Measurements from ENCODE around the gene PRKG1. TPM values are rescaled to one million over a fixed set of nuclear protein-coding genes. Genes with fewer than 3 reads are reported as not detected.

PRKG1 gene
- total and polyA plus RNA-seq, 2 of the 4 experiments (the other 2 are of a cell fraction), result 3.5 to 18.3 TPM

- H3K4me3 ChIP-seq (ENCODE audit: insufficient read depth, low read depth, low read length), result no peak overlapping the region
- no peak for TF ChIP-seq MAZ (IDR thresholded peaks at IDR 0.05; ENCODE audit: borderline replicate concordance, low read depth, low read length)
- TF ChIP-seq CHD1 (IDR thresholded peaks at IDR 0.05; ENCODE audit: low read depth, low read length), result no peak
- TF ChIP-seq NFE2L2 (IDR thresholded peaks at IDR 0.05; ENCODE audit: low read depth, low read length), result no peak
- TF ChIP-seq USF2 (IDR thresholded peaks at IDR 0.05; ENCODE audit: low read depth, low read length), result no peak
- no peak for TF ChIP-seq RFX5 (IDR thresholded peaks at IDR 0.05; ENCODE audit: low read depth, low read length)
- no peak for TF ChIP-seq MXI1 (IDR thresholded peaks at IDR 0.05; ENCODE audit: borderline replicate concordance, low read depth, low read length)
- no peak for TF ChIP-seq SMC3 (IDR thresholded peaks at IDR 0.05; ENCODE audit: low read depth, low read length)
- TF ChIP-seq POLR2A (IDR thresholded peaks at IDR 0.05; ENCODE audit: low read depth, low read length), result no peak
- TF ChIP-seq CTCF (conservative IDR thresholded peaks at IDR 0.05; ENCODE audit: low read depth, low read length), result no peak
- no peak for TF ChIP-seq ELK1 (IDR thresholded peaks at IDR 0.05; ENCODE audit: borderline replicate concordance, low read depth, low read length)
- TF ChIP-seq FOS (IDR thresholded peaks at IDR 0.05; ENCODE audit: low read depth, low read length), result no peak
- no peak for TF ChIP-seq BHLHE40 (IDR thresholded peaks at IDR 0.05; ENCODE audit: low read depth, low read length)
- ATAC-seq (ENCODE audit: low read depth) (no peak), DNase-seq (peak; percentile 10)
- POLR2A ChIA-PET (ENCODE audit: unreplicated experiment), result no interaction called here
- H4K20me1 ChIP-seq (ENCODE audit: insufficient read depth, low read length), result peaks cover 3% of the 10 kb centered on the region; the same call in 1 of the 2 replicates
- H2BK20ac ChIP-seq (ENCODE audit: low read depth, low read length), result no peak overlapping the region
- intact Hi-C loops (cut with micrococcal nuclease) (loop anchor here (5.0 kb wide), 1 partner anchor 318 kb away; no protein-coding TSS in a partner anchor), dilution Hi-C loops (cut with HindIII; ENCODE audit: low sequenced_read_pairs, unreplicated experiment) (no loop called here), in situ Hi-C loops (cut with MboI; ENCODE audit: low sequenced_read_pairs) (no loop called here)
- no peak overlapping the region for H3K23ac ChIP-seq (ENCODE audit: low read depth, low read length)
- no peaks in the 10 kb centered on the region for H3K27me3 ChIP-seq (ENCODE audit: control insufficient read depth, insufficient read depth, low read length)
- no peak overlapping the region for H2BK15ac ChIP-seq (ENCODE audit: low read depth, low read length)
- no peak overlapping the region for H2BK120ac ChIP-seq (ENCODE audit: low read depth, low read length)
- H3K4ac ChIP-seq (ENCODE audit: low read depth, low read length), result no peak overlapping the region
- H3K14ac ChIP-seq (replicated peaks; ENCODE audit: low read depth, low read length), result no peak overlapping the region
- BruUV-seq (replicated peaks), result no TSS peak
- CTCF ChIA-PET, result no interaction called here
- no CpG with 5 or more reads among the region's 3 CpGs for WGBS, 2 experiments (ENCODE audit: extremely low coverage in 2 of 2, insufficient read length in 1 of 2)
- H3K56ac ChIP-seq (ENCODE audit: extremely low read depth, insufficient read depth, low read length), result no peak overlapping the region
- no peaks in the 10 kb centered on the region for H3K36me3 ChIP-seq (ENCODE audit: control insufficient read depth, insufficient read depth, low read length)
- H2AK9ac ChIP-seq (replicated peaks; ENCODE audit: low read depth, low read length, poor library complexity), result no peak overlapping the region
- no peak overlapping the region for H2AK5ac ChIP-seq (ENCODE audit: low read depth, low read length)
- no peak overlapping the region for H2BK5ac ChIP-seq (ENCODE audit: low read depth, low read length, poor library complexity, severe bottlenecking)
- H4K91ac ChIP-seq (ENCODE audit: insufficient read depth, low read depth, low read length), result no peak overlapping the region
- H3K4me2 ChIP-seq (ENCODE audit: low read depth, low read length), result no peak overlapping the region
- no peak overlapping the region for H3K18ac ChIP-seq (ENCODE audit: low read depth, low read length)
- no peaks in the 10 kb centered on the region for H3K9me3 ChIP-seq (ENCODE audit: control insufficient read depth, insufficient read depth, low read length)
- H3K9me1 ChIP-seq (ENCODE audit: insufficient read depth, low read length), result no peaks in the 10 kb centered on the region
- no peak overlapping the region for H4K5ac ChIP-seq (ENCODE audit: low read depth, low read length)
- no peak overlapping the region for H3K27ac ChIP-seq (ENCODE audit: insufficient read depth, low read length)
- peaks cover 5 to 20% of the 10 kb centered on the region in 2 experiments; a peak in 3 of 4 replicates for H3K79me1 ChIP-seq (ENCODE audit: low read depth in 1 of 2, low read length in 2 of 2)
- peaks cover 8% of the 10 kb centered on the region for H3K4me1 ChIP-seq (ENCODE audit: control insufficient read depth, insufficient read depth, low read length)
- no peak overlapping the region for H3K9ac ChIP-seq (ENCODE audit: low read depth, low read length)
- H2AFZ ChIP-seq (replicated peaks; ENCODE audit: low read length, poor library complexity), result no peak overlapping the region
- no peak overlapping the region for H4K8ac ChIP-seq (ENCODE audit: low read depth in 2 of 2, low read length in 2 of 2)
These were observed 310.7 kb downstream of the PRKG1 start for GRCh38 chr10:51384971-51385370.
